Glomerular visceral epithelial cell (primary cell): Measurements from ENCODE around the gene SPTBN1.

Experiments
- DNase-seq: peaks from one replicate; pipeline ENCODE4 v3.0.0-alpha.2; 2016; ENCODE audit errors: extremely low spot score

SPTBN1 gene

DNA sequence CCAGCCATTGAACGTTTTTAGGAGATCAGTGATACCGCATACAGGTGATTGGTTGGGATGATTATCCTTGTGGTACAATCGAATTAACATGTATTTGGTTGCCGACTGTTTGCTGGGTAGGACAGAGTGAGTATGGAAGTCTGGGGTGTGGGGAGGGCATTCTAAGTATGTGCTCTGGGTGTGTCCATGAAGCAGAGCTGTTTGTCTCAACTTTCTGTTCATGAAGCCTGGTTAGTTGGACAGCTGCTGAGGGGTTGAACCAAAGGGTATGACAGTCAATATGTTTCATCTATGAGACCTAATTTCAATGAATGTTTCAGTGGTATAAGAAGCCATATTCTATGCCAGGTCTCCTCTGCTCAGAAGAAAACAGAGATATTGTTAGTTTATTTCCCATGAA lies 21.9 kb upstream of the SPTBN1 start:
- DNase-seq, result no peak

DNA sequence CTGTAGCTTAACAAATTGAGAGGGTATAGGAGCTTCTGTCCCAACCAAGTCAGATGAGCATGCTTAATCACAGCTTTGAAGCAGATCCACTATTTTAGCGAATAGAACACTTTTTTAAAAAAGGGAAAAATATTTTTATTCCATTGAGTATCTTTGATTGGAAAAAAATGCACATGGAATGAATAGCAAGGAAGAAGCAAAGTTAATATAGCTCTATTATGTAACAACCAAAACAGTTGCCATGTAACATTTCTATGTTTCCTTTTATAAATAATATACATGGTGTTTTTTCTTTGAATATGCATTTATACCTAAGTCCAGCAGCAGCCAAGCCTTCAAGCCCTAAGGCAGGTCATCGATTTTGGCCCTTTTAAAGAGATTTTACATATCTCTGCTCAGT lies 21.4 kb upstream of the SPTBN1 start:
- DNase-seq, result no peak

DNA sequence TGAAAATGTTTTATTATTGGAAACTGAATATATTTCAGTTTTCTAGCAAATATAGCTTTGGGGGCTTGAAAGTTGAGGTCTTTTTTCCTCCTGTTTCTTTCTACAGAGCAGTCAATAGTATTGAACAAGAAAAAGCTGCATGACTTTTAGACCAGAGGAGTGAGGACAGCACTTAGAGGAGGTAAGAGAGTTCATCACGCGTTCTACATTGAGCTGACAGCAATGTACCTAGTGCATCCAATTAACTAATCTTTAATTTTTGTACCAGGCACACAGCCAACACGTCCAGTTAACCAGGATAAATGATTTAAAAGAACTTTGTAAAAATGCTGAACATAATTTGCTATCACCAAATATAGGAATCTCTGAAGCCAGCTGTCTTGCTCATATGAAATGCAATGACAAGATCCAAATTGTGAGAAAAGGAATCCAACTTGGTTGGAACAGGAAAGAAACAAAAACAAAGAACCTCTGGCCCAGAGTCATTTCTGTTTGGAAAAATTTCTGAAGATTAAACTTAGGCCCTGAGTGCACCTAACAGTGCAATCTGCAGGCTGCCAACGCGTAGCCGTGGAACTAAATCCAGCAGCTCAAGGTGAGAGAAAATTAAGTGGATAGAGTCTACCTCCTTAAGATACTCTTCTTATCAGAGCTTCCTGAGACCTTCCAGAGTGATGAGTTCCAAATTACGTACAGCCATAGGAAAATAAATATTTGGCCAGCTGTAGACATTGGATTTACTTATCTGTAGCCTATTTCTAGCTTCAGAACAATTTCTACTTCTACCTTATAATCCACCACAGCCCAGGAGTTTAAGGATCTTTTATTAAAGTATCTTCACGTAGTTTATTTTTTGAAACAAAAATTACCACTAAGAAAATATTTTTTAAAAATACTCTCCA lies 20.6 kb upstream of the SPTBN1 start:
- DNase-seq, result no peak

DNA sequence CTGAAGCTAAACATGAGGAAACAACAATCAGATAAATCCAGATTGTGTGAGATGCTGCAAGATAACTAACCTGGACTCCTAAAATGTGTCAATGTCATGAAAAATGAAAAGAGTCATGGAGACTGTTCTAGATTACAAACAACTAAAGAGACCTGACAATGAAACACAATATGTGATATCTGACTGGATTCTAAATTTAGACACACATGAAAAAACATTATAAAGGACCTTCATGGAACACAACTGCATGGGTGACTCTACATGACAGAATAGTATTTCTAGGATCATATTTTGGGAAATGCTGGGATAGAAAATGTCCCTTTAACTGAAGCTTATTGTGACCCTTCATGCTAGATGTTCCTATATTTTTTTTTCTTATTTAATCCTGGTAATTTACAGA lies 18.5 kb upstream of the SPTBN1 start:
- no peak for DNase-seq

DNA sequence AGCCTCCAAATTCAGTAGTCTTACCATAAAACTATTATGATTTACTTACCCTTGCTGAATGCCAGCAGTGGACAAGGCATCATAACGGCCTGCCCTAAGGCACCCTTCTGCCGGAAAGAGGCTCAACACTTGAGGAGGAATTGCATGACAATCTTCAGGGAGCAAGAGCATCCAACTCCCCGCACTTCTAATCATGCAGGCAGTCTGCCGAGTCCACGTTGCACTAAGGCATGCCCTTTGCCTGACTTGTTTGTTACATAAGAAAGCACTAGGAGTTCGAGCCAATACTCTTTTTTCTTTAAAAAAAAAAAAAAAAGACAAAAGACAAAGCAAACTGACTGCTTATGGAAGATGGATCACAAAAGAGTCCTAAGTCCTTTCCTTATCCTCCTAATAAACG lies 17.9 kb upstream of the SPTBN1 start:
- no peak for DNase-seq

DNA sequence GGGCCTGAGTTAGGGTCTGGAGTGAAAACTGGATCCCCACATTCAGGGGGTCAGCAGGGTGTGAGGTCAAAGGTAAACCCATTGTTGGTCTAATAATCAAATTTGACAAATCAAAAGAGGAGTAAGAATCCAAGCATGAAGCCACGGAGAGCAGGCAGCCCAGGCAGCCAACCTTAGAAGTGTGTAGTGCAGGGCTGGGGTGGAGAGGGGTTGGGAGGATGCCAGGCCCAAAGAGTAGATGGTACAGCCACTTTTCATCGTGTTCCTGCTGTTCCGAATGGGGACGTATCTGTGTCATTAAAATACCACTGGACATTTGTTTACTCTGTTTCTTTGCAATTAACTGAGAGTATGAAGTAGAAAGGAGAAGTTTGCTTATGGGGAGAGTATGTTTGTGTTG lies 16.5 kb upstream of the SPTBN1 start:
- no peak for DNase-seq

DNA sequence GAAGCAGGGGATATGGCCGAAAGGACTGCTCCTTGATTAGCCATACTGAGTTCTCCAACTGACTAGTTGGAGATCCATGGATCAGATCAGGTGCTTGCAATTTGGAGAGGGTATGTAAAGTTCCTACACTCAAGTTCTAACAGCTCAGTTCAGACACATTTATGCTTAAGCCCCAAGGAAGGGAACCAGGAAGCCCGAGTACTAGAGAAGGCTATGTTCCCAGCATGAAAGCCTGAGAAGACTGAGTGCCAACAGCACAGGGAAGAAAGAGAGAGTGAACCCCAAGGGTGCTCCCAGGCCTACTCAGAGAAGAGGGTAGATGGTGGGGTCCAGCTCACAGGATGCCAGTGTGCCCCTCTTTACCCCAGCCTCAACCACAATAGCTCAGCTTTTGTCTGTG lies 16.1 kb upstream of the SPTBN1 start:
- no peak for DNase-seq

DNA sequence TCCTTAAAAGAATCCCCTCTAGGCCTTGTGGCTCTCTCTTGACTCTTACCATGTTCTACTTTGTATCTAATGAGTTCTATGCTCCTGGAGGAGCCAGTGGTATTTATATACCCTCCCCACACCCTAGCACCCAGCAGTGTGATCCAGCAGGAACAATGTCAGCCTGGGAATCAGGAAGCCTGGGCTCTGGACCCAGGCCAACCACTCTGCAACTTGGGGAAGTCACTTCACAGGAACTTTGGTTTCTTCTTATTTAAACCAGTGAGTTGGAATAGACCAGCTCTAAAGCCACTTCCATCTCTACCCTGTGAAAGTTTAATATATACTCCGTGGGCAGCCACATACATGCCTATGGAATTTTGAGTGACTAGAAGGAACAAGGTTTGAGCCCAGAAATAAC lies 11.6 kb upstream of the SPTBN1 start:
- peak; percentile 12 for DNase-seq

DNA sequence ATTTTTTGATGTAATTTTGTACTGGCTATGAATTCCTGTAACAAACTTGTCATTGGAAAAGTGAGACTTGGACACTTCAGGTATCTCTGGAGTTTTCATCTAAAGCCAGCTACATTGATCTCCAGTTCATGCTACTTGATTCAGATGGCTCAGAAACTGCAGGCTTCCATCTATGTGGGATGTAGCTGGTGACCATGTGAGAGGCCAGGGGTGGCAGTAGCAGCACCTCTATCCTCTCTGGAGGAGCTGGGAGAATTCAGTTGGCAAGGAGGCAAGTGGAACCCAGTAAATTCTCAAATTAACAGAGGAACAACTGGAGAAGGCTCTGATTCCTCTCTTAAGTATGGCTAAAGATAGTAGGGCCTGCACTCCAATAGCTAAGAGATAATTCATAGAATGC lies 10.0 kb upstream of the SPTBN1 start:
- no peak for DNase-seq

DNA sequence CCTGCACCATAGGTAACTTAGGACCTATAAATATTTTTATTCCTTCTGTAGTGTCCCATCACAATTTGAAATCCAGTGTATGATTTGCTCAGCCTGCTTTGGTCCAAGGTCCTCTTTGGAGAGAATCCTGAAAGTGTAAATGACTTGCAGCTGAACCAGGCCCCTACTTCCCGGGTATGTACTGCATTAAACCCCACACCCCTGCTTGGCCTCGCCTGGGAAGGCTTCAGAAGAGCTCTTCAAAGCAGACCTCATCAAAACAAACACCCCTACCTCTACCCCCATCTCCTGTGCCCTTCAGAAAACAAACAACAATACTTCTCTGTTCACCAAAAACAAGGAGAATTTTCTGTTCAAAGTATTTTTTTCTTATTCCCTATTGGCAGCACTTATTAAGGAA lies 9.5 kb upstream of the SPTBN1 start:
- DNase-seq, result no peak

DNA sequence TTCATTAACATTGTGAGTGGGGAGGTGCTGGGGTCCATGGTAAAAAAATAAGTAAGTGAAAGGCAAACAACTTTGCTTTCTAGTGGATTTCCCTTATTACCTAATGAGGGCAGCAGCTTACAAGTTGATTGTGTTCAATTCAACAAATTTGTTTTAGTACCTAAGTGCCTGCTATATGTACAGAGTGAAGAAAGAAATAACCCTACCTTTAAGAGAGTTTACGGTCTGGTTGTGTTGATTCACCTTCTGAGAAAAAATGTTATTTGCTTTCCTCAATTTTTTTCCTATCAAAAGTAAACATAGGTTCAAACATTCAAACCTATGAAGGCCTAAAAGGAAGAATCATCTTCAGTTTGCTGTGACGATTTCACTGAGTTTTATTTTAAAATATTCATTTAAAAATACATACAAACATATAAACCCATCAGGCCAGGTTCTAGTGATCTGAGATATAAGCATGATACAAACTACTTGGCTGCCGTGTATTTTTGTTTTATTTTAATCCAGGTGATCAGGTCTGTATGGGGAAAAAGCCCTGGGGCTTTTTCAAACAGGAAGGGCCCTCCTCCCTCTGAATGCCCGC lies 1.5 kb upstream of the SPTBN1 start:
- DNase-seq, result no peak

DNA sequence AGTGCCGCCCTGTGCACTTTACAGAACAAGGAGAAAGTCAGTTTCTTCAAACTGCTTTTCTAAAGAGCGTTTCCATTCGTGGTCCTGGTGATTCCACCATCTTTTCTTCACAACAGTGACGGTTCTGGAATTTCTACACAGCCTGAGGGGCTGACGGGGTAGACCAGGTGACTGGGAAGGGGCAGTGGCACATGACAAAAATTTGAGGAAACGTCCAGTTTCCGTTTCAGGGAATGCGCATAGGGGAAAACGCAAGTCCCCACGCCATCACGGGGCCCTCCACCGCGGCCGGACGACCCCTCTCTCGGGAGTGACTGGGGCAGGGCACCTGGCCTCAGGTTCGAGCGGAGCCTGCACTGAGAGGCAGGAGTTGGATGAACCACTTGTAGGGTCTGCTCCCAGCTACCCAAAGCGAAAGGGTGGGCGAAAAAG lies 980 bp upstream of the SPTBN1 start:
- DNase-seq, result no peak

DNA sequence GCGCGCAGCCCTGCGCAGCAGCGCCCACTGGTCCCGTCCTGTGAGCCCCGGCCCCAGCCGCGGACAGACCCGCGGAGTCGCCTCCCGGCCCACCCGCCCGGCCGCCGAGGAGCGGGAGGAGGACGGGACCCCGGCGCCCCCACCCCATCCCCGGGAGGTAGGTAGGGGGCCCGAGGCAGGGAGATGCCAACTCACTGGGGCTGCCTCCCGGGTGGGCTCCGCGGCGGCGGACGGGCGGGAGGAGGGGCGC lies 160 bp downstream of the SPTBN1 start:
- no peak for DNase-seq

DNA sequence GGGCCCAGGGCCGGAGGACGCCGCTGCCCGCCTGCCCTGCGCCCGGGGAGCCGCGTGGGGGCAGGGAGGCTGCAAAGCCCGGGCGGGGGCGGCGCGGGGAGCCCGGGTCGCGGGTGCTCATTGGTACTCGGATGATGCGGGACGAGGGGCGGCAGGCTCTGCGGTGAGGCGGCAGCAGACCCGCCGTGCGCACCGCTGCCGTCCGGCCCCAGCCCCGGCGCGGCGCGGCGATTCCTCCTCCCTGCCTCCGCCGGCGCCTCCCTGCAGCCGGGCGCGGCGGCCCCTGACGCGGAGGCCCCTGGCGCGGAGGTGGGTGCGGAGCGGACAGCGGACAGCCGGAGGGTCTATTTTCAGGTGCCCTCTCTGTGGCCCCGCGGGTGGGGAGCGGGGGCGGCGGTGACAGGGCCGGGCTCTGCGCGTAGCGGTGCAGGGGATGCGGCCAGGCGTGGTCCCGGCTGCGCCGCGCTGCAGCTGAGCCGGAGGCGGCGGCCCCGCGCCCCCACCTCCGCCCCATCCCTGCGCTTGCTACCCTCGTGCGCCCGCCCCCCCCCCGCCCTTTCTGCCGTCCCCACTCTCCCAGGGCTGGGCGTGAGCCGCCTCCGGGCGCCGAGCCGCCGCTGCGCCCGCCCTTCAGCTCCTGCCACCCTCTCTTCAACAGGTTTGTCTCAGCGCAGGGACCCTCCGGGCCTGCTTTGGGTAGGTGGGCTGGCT lies 640 bp downstream of the SPTBN1 start:
- peak; percentile 62 for DNase-seq

DNA sequence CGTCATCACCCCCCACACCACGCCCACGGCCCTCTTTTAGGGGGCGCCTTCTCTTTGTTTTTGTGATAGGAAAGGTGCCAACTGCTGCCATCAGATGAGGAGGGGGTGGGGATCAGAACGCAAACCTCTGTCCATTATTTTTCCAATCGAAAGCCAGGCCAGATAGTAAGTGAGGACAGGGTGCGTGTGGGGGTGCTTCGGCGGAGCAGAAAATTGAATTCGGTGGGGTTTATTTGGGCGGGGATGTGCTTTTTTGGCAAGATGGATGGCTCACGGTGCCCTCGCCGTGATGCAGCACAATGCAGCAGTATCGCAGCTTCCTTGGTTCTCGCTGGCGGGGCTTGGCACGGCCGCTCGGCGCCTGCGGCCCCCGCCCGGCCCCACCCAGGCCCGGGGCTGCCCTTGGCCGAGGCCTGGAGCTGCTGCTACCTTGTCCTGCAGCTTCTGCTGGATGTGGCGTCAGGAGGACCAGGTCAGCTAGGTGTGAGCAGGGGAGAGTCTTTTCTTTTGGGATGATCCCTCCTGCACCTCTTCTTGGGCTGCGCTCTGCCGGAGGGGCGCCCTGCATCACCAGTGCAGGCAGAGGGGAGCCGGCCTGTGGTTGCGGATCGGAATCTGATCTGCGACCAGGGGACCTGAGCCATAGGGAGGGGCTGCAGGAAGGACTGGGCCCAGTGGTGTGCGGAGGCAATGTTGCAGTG lies 1.3 kb downstream of the SPTBN1 start:
- DNase-seq, result no peak

DNA sequence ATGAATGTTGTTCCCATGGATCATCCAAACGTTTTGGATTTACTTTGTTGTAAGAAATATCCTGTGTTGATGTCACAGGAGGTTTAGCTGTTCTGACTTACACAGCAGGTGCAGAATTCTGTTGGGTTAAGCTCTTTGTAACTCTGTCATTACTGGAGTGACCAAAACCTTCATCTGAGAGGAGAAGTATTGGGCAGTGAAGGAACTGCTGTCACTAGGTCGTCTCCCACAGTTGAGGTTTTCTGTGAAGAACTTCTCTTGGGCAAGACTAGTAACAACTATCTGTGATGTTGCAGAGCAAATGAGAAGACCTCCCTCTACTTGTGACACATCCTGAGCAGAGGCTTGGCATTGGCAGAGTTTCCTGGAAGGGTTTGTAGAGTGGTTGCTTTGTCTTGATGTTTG lies 2.9 kb downstream of the SPTBN1 start:
- DNase-seq, result no peak

DNA sequence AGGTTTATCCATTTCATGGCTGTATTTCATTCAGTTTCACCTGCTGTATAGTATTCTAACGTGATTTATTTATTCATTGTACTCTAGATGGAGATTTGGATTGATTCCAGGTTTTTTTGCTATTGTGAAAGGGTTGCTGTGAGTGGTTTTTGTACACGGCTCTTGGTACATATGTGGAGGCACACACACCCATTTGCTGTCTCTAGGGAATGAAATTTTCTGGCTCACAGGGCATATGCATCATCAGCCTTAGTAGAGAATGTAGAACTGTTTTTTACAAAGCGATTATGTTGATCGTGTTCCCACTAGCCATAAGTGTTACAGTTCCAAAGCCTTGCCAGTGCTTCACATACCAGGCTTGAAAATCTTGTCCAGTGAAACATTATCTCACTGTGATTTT lies 5.1 kb downstream of the SPTBN1 start:
- DNase-seq, result no peak

DNA sequence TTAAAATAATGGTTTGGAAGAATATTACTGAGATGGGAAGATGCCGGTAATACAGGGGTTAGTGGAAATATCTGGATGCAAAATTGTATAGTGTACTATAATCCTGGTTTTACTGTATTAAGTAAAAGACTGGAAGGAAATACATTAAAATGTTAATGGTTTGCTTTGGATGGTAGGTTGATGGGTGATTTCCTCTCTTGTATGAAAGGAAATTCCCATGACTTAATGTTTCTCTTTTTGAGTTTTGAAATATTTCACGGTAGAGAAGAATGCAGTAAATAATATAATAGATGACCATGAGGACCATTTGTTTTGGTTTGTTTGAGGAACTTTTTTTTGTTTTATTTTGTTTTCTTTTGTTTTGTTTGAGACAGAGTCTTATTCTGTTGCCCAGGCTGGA lies 8.2 kb downstream of the SPTBN1 start:
- DNase-seq, result no peak

DNA sequence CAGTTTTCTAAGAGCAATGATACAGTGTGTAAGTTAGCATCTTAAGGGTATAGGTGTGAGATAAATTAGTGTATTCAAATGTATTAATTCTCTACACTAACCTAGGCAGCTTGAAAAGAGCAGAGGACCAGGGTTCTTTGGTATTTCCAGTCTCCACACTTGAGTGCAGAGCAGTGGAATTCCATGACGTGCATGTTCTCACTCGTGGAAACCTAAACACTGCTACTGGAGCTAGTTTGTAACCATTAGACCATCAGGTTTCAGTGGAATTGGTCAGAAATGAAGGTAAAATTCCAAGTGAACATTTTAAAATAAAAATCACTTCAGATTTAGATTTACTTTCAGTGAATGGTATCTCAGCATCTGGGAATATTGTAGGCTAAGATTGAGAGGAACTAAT lies 9.0 kb downstream of the SPTBN1 start:
- DNase-seq, result no peak

DNA sequence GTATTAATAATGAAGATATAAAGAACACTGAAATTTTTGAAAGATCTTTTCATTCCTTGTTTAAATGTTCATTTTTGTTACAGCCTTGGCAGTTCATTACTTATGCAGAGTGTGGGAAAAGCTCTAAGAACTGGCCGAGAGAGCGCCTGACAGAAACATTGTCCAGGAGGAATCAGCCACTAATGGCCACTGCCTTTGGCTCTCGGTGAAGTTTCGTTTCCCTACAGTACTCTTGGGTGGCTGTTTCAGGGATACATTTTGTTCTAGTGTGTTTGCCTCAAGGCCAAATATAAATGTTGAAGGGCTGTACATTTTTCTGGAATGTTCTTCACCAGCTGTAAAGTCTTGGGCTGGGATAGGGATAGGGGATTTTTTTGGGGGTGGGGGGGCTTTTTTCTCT lies 10.7 kb downstream of the SPTBN1 start:
- DNase-seq, result no peak

DNA sequence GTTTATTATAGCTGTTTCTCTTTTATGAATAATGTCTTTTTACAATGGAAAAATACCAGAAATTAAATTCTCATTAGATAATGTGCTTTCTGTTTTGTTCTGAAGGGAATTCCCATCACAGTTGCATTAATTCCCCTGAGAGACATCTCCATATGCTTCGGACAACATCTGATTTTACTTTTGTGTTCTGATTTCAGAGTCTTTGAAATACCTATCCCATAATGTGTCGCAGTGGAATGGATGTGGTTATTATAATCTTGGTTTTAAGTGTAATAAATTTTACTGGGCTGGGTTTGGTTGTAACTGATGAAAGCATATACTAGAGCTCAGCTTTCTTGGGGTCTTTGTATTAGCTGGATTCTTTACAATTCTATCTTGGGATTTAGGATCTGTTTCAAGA lies 12.5 kb downstream of the SPTBN1 start:
- no peak for DNase-seq

DNA sequence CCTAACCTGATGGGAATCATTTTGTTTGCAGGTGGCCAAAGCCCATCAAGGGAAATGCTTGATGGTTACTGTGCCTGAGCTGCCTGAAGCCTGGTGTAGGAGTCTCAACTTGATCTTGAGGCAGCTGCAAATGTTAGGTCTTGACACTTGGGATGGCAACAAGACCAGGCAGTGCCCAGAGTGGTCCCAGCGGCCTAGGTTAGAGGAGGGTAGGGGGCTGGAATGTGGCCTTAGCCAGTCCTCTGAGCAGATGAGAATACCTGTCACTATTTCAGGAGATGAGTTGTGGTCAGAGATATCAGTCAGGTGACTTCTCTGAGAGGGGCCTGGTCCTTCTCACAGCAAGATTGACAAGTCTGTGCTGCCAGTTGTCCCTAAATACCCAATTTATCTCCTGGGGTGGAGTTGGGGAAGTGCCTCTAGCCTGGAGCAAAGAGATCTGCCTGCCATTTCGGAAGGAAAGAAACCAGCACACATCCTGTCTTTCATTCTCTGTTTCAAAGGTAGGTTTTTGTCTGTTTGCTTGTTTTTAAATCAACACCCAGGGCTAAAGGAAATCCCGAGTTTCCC lies 13.4 kb downstream of the SPTBN1 start:
- DNase-seq, result no peak
